ENCODE measurements around the gene APPL2.

The APPL2 gene, protein sequence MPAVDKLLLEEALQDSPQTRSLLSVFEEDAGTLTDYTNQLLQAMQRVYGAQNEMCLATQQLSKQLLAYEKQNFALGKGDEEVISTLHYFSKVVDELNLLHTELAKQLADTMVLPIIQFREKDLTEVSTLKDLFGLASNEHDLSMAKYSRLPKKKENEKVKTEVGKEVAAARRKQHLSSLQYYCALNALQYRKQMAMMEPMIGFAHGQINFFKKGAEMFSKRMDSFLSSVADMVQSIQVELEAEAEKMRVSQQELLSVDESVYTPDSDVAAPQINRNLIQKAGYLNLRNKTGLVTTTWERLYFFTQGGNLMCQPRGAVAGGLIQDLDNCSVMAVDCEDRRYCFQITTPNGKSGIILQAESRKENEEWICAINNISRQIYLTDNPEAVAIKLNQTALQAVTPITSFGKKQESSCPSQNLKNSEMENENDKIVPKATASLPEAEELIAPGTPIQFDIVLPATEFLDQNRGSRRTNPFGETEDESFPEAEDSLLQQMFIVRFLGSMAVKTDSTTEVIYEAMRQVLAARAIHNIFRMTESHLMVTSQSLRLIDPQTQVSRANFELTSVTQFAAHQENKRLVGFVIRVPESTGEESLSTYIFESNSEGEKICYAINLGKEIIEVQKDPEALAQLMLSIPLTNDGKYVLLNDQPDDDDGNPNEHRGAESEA

DNA sequence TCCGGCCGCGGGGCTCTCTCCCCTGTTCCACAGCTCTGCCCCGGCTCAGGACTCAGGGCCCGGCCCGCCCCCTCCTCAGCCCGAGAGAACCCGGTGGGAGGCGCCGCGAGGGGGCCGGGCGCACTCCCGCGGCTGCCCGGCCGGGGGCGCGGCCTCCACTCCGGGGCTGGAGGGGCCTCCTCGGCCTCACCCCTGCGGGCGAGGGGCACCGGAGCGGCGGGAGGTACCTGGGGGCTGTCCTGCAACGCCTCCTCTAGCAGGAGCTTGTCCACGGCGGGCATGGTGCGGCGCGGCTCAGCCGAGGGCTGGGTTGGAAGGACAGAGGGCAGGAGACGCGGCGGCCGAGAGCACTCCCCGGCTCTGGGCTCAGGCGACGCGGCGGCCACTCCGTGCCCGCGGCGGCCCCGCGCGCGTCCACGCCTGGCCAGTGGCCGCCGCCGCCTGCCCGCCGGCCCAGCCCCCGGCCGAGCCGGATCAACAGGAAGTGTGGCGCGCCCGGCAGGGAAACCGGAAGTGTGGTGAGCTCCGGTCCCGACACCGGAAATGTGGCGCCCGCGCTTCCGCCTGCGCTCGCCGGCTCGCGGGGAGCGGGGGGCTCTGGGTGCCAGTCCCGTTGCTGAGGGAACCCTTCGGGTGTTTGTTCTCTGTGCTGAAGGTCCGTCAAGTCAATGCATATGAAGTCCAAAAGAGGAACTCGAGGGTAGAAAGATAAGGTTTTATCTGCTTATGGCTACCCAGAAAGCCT lies at the start of gene APPL2:
Gene APPL2, minus strand, starts transcription at position 443 of the 745 bp plus-strand sequence. Its CDS starts 162 bp downstream, at position 281.
- DNase-seq (ENCODE audit: low spot score), result peak; percentile 80

- no peak for DNase-seq (ENCODE audit: low spot score)
Observed at GRCh38 chr12:105285378-105285777, 49.4 kb upstream of the APPL2 start.

DNA sequence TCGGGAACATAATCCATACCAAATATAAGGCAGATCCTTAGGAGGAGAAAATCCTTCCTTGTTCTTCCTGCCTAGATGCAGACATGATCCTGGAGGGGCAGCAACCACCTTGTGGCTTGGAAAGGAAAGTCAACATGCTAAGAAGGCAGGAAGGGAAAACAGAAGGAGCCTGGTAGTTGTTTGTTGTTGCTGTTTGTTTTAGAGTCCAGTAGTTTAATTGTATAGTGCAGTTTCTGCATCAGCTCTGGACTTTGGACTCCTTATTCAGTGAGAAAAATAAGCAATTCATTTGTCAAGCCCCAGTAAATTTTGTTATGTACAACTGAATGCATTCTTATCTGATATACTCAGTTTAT lies 45.7 kb upstream of the APPL2 start:
- no peak for DNase-seq (ENCODE audit: low spot score)

GRCh38 chr12:105280966-105281693 lies 45.2 kb upstream of the APPL2 start:
- no peak for DNase-seq (ENCODE audit: low spot score)

- DNase-seq (ENCODE audit: low spot score), result peak; percentile 63
Observed at GRCh38 chr12:105279460-105280056, 43.6 kb upstream of the APPL2 start.

- DNase-seq (ENCODE audit: low spot score), result no peak
Observed at GRCh38 chr12:105278043-105278697, 42.2 kb upstream of the APPL2 start.

DNA sequence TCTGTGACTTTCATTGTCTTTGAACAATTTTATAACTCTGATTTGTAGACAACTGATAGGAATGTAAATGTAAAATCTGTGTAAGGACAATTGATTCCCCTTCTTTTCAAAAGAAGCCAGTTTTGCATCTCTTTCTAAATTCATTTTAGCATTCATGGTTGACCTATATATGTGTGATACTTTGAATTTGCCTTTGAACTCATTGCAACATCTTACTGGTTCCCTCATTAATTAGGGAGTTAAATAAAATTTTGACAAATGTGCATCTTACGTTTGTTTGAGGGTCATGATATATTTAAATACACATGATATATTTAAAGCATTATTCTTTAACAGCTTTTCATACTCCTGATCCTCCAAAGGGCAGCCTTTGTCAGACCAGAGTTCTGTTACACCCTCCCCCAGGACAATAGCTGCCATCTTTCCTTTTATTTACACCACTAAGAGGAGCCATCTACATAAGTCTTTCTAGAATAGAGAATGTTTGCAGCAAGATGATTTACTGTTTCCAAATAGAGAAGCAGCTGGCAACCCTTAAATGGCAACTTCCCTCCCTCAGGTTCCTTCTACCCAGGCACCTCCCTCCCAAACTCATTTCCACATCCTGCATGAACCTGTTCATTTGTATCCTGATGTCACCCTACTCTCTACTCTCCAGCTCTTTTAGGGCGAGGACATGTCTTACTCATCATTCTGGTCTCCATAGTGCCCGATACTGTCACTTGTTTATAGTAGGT lies 40.2 kb upstream of the APPL2 start:
- no peak for DNase-seq (ENCODE audit: low spot score)

GRCh38 chr12:105274571-105274970 lies 38.6 kb upstream of the APPL2 start:
- DNase-seq (ENCODE audit: low spot score), result no peak

DNA sequence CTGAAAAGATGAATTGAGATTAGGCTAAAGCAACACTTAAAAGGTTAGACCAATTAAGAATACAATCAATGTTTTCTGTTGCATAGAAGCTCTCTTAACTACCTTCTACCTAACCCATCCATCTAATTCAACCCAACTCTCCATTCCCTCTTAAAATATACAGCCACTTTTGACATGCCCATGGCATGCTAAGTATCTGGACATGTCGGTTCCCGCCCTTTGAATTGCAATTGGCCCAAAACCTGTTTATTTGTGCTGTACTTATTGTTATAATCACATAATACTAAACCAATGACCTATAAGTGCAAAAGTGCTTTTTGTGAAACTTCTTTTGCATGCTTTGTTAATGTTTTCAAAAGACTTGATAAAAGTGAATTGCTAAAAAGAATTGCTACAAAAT lies 37.6 kb upstream of the APPL2 start:
- DNase-seq (ENCODE audit: low spot score), result no peak

- no peak for DNase-seq (ENCODE audit: low spot score)
Observed at GRCh38 chr12:105272814-105273416, 36.9 kb upstream of the APPL2 start.

GRCh38 chr12:105272152-105272551 lies 36.2 kb upstream of the APPL2 start:
- DNase-seq (ENCODE audit: low spot score), result no peak

DNA sequence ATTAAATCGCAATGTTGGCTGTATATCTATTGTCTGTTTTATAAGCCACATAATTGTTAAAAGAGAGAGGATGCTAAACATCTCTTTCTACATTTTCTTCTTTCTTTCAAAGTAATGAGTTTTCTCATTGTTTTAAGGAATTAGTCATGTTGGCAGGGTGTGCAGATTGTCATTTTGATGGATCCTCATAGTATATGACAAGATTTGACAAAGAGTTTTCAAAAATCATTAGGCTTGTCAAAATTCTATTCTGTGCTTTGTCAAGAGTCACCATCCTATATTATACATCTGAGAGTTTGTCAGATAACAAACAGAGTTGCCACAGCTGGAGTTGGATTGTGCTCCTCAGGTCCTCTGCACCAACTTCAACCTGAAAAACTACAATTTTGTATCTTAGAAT lies 35.4 kb upstream of the APPL2 start:
- no peak for DNase-seq (ENCODE audit: low spot score)

GRCh38 chr12:105270671-105271255 lies 34.8 kb upstream of the APPL2 start:
- DNase-seq (ENCODE audit: low spot score), result no peak

GRCh38 chr12:105267711-105268110 lies 31.7 kb upstream of the APPL2 start:
- no peak for DNase-seq (ENCODE audit: low spot score)

DNA sequence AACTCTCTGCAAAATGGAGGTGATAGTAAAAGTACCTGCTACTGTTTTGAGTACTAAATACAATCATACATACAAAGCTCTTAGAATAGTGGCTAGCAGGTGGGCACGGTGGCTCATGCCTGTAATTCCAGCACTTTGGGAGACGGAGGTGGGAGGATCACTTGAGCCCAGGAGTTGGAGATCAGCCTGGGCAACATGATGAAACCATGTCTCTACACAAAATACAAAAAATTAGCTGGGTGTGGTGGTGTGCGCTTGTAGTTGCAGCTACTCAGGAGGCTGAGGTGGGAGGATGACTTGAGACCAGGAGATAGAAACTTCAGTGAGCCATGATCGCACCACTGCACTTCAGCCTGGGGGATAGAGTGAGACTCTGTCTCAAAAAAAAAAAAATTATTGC lies 28.8 kb upstream of the APPL2 start:
- DNase-seq (ENCODE audit: low spot score), result no peak

- no peak for DNase-seq (ENCODE audit: low spot score)
Observed at GRCh38 chr12:105262461-105263184, 26.6 kb upstream of the APPL2 start.

DNA sequence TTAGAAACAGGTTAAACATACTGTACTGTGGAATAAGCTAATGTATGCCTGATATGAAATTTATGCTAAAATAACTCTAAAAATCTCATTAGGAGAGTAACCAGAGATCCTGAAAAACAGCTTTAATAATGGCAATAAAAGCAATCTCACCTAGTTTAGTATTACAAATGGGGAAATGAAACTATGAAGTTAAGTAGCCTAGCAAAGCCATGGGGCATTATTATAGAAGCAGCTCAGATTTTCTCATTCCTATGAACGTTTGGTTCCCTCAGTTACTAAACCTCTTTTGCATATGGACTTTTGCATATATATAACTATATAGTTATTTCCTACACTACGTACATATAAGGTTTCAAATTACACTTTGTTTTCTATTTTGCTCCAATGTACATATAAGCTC lies 25.0 kb upstream of the APPL2 start:
- no peak for DNase-seq (ENCODE audit: low spot score)

DNA sequence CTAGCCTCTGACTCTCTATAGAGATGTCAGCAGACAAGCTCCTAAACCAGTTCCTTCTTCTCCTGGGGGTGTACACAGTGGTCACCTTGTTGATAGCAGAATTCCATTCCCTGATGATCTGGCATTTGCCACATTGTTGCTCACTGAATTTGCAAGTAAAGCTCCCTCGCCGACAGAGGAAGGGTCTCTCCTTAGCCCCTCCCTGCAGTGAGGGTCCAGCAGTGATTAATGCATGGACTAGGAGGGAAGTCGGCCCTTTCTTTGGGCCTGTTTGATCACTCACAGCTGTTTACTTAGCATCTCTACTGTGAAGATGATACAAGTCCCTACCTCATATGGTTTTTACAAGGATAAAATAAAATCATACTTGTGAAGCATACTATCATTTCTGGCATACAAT lies 23.3 kb upstream of the APPL2 start:
- DNase-seq (ENCODE audit: low spot score), result no peak

DNA sequence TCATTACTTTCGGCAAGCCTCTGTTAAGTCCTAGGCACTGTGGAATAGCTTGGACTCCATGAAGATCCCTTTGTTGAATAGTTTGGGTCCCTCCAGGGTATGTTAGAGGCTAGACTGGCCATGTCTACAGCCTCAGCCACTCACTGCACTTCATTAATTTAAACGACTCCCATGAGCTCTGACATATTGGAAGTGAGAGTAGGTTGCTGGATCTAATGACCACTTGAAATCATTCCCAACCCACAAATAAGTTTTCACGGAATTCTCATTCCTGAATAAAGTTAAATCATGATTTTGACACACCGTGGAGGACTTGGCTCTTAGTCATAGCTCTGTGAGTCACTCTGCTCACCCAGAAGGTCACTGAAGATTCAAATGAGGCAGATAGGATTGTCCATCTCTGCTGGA lies 21.4 kb upstream of the APPL2 start:
- no peak for DNase-seq (ENCODE audit: low spot score)
